ENCODE measurements around the gene BRIP1.
"Not testable (repeated sequence)": the region's sequence is repeated elsewhere in the genome, so short reads cannot be mapped to it uniquely, and the experiment has no call there.

Gene BRIP1

DNA sequence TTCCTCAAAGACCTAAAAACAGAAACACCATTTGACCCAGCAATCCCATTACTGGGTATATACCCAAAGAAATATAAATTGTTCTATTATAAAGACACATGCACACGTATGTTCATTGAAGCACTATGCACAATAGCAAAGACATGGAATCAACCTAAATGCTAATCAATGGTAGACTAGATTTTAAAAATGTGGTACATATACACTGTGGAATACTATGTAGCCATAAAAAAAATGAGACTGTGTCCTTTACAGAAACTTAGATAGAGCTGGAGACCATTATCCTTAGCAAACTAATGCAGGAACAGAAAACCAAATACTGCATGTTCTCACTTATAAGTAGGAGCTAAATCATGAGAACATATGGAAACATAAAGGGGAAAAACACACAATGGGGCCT, 36.5 kb downstream of the BRIP1 start:
- DNase-seq = not testable (repeated sequence)

- DNase-seq = not testable (repeated sequence)
These were observed 37.1 kb downstream of the BRIP1 start for GRCh38 chr17:61826198-61826597.

DNA sequence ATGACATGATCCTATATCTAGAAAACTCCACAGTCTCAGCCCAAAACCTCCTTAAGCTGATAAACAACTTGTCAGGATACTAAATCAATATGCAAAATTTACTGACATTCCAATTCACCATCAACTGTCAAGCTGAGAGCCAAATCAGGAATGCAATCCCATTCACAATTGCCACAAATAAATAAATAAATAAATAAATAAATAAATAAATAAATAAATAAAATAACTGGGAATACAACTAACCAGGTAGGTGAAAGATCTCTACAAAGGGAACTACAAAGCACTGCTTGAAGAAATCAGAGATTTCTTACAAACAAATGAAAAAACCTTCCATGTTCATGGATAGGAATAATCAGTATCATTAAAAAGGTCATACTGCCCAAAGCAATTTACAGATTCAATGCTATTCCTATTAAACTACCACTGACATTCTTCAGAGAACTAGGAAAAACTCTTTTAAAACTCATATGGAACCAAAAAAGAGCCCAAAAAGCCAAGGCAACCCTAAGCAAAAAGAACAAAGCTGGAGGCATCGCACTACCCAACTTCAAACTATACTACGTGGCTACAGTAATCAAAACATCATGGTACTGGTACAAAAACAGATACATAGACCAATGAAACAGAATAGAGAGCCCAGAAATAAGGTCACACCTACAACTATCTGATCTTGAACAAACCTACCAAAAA, 37.7 kb downstream of the BRIP1 start:
- DNase-seq = no peak

GRCh38 chr17:61822326-61823285, 40.7 kb downstream of the BRIP1 start:
- DNase-seq = no peak

DNA sequence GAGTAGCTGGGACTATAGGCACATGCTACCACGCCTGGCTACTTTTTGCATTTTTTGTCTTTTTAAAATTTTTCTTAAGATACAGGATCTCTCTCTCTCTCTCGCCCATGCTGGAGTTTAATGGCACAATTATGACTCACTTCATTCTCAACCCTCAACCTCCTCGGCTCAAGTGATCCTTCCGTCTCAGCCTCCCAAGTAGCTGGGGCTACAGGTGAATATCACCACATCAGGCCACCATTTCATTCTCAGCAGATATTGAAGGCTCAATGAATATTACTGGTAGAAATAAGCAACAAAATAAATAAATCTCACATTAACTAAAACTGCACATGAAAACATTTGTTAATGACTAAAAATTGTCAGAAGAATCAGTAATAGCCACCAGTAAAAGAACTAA, 41.7 kb downstream of the BRIP1 start:
- no peak for DNase-seq

- not testable (repeated sequence) for DNase-seq
These were observed 44.1 kb downstream of the BRIP1 start for GRCh38 chr17:61819265-61819664.

GRCh38 chr17:61818225-61818624, 45.1 kb downstream of the BRIP1 start:
- no peak for DNase-seq

- DNase-seq = no peak
These were observed 45.9 kb downstream of the BRIP1 start for GRCh38 chr17:61817452-61817851.

DNA sequence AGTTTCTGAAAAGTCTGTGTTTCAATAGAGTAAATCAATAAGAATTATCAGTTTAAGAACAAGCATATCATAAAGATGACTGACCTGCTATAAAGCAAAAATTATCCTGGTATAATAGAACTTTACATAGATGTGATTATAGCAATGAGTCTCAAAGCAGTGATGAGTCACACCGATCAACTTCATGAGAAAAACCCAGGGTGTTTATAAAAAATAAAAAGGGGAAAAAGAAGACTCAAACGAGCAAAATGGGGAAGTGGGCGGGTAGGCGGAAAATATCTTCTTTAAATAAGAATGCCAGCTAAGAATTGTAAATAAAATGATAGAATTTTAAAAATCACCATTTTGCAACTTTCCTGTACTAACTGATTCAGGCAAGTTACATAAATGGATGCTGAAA, 46.8 kb downstream of the BRIP1 start:
- DNase-seq = no peak

GRCh38 chr17:61815863-61816503, 47.3 kb downstream of the BRIP1 start:
- no peak for DNase-seq

DNA sequence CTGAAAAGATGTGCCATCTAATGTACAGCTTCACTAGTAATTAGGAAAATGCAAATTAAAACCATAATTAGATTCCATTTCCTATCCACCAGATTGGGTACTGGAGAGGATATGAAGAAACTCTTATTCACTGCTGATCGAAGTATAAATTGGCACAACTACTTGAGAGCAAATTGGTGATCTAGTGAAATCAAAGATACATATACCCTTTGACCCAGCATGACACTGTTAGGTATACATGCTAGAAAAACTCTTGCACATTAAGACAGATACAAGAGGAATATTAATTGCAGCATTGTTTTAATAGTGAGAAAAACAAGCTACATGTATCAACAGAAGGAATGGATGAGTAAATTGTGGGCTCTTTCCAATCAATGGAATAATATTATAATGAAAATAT, 48.8 kb downstream of the BRIP1 start:
- DNase-seq = no peak

GRCh38 chr17:61813211-61813610, 50.1 kb downstream of the BRIP1 start:
- DNase-seq = no peak

GRCh38 chr17:61812747-61813146, 50.6 kb downstream of the BRIP1 start:
- DNase-seq = no peak

DNA sequence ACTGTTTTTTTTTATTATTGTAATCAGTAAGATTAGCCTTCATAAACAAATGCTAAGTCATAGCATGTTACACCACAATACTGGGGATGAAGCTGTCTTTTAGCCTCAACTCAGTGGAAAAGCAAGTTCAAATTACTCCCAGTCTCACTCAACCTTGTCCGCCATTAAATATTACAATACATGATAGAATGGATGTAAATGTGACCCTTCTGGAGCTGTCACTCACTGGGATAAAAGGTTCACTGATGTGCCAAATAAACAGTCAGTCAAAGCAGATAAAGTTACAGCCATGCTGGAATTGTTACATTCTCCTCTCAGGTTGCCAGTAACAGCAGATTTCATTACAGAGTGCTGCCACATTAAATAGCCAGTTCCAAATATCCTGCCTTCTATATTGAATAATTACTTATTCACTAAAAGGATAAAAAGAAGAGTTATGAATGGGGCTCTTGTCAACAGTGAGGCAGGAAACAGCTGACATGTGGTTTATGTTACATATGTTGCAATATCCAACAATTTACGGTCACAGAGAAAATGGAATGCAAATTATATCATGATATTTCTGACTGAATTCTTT, 53.4 kb downstream of the BRIP1 start:
- DNase-seq = no peak

DNA sequence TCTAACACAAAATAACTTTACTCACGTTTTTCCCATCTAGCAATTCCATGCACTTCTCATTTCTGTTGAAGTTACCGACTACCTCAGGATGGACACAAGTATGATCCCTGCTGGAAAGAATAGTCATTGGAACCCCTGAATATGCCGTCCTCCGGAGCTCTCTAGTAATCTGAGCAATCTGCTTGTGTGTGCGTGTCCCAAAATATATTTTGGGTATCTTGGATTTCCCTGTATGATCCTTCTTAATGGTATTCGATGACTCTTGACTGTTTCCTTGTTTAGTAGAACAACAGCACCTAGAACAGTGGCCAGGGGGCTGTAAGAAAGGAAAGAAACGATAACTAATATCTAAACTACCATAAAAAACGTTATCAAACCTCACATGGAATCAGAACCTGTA, 54.9 kb downstream of the BRIP1 start:
- no peak for DNase-seq

DNA sequence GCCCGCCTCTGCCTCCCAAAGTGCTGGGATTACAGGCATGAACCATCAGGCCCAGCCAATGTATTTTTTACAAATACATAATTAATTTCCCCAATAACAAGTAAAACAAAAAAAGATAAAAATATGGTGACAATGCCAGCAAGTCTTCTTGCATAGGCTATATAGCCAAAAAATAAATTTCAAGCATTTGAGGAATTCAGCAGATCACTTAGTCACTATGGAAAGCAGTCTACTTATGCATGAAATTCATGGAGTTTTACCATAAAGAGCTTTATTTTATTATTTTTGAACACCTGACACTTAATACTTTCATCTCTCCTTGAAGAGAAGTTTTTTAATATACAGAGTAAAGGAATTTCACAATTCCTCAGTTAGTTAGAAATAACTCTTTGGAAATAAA, 56.4 kb downstream of the BRIP1 start:
- DNase-seq = no peak

- DNase-seq = no peak
These were observed 57.1 kb downstream of the BRIP1 start for GRCh38 chr17:61806081-61806828.

DNA sequence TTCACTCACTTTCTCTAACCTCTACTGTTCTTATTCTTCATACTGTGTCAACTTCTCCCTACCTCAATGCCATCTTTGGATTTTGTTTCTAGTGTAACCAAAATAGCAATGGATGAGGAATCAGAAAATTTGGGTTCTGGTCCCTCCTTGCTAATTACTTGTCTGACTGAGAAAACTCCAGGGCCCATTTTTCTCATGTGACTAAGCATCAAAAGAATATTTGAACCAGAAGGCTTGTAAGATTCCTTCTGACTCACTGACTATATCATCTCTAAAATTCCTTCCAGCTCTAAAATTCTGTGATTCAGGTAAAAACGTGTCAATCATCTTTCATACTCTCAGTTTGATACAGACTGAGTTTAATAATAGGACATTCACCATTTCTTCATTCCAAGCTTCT, 57.9 kb downstream of the BRIP1 start:
- DNase-seq = no peak

- DNase-seq = no peak
These were observed 59.5 kb downstream of the BRIP1 start for GRCh38 chr17:61803796-61804195.

DNA sequence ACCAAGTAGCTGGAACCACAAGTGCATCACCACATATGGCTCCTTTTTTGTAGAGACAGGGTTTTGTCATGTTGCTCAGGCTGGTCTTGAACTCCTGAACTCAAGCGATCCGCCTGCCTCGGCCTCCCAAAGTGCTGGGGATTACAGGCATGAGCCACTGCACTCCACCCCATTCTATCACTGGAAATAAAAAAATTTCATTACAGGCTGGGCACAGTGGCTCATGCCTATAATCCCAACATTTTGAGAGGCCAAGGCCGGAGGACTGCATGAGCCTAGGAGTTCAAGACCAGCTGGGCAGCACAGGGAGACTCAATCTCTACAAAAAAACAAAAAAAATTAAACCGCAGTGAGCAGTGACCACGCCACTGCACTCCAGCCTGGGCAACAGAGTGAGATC, 60.1 kb downstream of the BRIP1 start:
- DNase-seq = no peak

- DNase-seq = no peak
These were observed 63.4 kb downstream of the BRIP1 start for GRCh38 chr17:61799812-61800484.

DNA sequence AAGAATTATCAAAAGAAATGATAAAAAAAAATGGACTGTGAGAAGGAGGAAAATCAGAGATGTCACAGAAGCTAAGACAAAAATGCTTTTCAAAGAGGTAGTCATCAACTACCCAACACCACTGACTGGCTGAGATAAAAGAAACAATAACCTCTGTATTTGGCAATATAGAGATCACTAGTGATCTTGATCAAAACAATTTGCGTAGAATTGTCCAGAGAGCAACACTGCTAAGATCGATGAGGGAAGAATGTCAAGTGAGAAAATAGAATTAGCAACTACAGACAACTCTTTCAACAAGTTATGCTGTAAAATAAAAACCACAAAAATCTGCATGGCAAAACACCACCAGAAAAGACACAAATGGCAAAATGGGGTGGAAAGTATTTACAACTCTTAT, 66.0 kb downstream of the BRIP1 start:
- no peak for DNase-seq
